Neuronal stem cell (in vitro differentiated cells): ENCODE data around the gene MYH4.

Experiments
- DNase-seq: peaks from one replicate; pipeline ENCODE4 v3.0.0-alpha.2; 2013; ENCODE audit warnings: low spot score
- H2AFZ ChIP-seq: one replicate; pipeline ENCODE4 v1.6.1; 2013; ENCODE audit warnings: mild to moderate bottlenecking, low read length, inconsistent platforms
- H2AK5ac ChIP-seq: 2 replicates; pipeline ENCODE4 v1.6.1; 2013; ENCODE audit warnings: low read depth, mild to moderate bottlenecking, inconsistent platforms, low read length, moderate library complexity, mixed read lengths
- H2BK120ac ChIP-seq: 2 replicates; pipeline ENCODE4 v1.6.1; 2013; ENCODE audit warnings: low read depth, mild to moderate bottlenecking, inconsistent platforms, low read length, moderate library complexity, mixed read lengths
- H2BK12ac ChIP-seq: one replicate; pipeline ENCODE4 v1.6.1; 2013; ENCODE audit warnings: low read length, inconsistent platforms
- H2BK15ac ChIP-seq: 2 replicates; pipeline ENCODE4 v1.6.1; 2013; ENCODE audit warnings: mild to moderate bottlenecking, low read length, inconsistent platforms, mixed read lengths
- H2BK5ac ChIP-seq: one replicate; pipeline ENCODE4 v1.6.1; 2013; ENCODE audit warnings: inconsistent platforms, mild to moderate bottlenecking, low read length, moderate library complexity
- H3K14ac ChIP-seq: one replicate; pipeline ENCODE4 v1.6.1; 2013; ENCODE audit warnings: low read length, inconsistent platforms
- H3K18ac ChIP-seq: 2 replicates; pipeline ENCODE4 v1.6.1; 2013; ENCODE audit warnings: low read length, inconsistent platforms
- H3K23ac ChIP-seq: 2 replicates; pipeline ENCODE4 v1.6.1; 2013; ENCODE audit warnings: low read depth, mild to moderate bottlenecking, mixed read lengths, low read length, inconsistent platforms; ENCODE audit not compliant: poor library complexity
- H3K27ac ChIP-seq: replicated peaks from 3 replicates; pipeline ENCODE4 v1.5.1; 2013; ENCODE audit warnings: low read length, inconsistent platforms
- H3K27me3 ChIP-seq, 3 experiments: 2 replicates each; pipeline ENCODE4 v1.6.1; 2013; ENCODE audit warnings: low read length in 3 of 3, mild to moderate bottlenecking in 2 of 3, inconsistent platforms in 1 of 3, low read depth in 1 of 3, mixed read lengths in 1 of 3, moderate library complexity in 1 of 3; ENCODE audit not compliant: control insufficient read depth in 3 of 3, insufficient read depth in 3 of 3
- H3K36me3 ChIP-seq, 2 donors: replicated peaks in 1 of 2; 2 replicates each; pipeline ENCODE4 v1.6.1; 2013; ENCODE audit warnings: low read length in 2 of 2; ENCODE audit not compliant: control insufficient read depth in 2 of 2, insufficient read depth in 2 of 2
- H3K4ac ChIP-seq: 2 replicates; pipeline ENCODE4 v1.6.1; 2013; ENCODE audit warnings: inconsistent platforms, mild to moderate bottlenecking, low read length, moderate library complexity
- H3K4me1 ChIP-seq, 2 donors: 1 replicate in 1 of 2; 2 replicates in 1 of 2; pipeline ENCODE4 v1.6.1; 2013; ENCODE audit warnings: low read length in 2 of 2, low read depth in 1 of 2; ENCODE audit not compliant: control insufficient read depth in 2 of 2, insufficient read depth in 1 of 2
- H3K4me2 ChIP-seq: one replicate; pipeline ENCODE4 v1.6.1; 2013; ENCODE audit warnings: mild to moderate bottlenecking, low read length, inconsistent platforms; ENCODE audit not compliant: insufficient read depth, poor library complexity, severe bottlenecking
- H3K4me3 ChIP-seq, 2 donors: 2 replicates each; pipeline ENCODE4 v1.5.1; 2013; ENCODE audit warnings: low read length in 2 of 2, mild to moderate bottlenecking in 2 of 2, inconsistent platforms in 1 of 2, moderate library complexity in 1 of 2
- H3K79me1 ChIP-seq: one replicate; pipeline ENCODE4 v1.6.1; 2013; ENCODE audit warnings: low read depth, mild to moderate bottlenecking, inconsistent platforms, low read length, moderate library complexity
- H3K9ac ChIP-seq: one replicate; pipeline ENCODE4 v1.6.1; 2013; ENCODE audit warnings: mild to moderate bottlenecking, low read depth, low read length, inconsistent platforms; ENCODE audit not compliant: poor library complexity
- H3K9me3 ChIP-seq, 2 donors: replicated peaks in 1 of 2; 2 replicates each; pipeline versions ENCODE3 to v1.6.1; 2013; ENCODE audit warnings: low read length in 2 of 2, mild to moderate bottlenecking in 2 of 2, inconsistent platforms in 1 of 2, low read depth in 1 of 2, mixed read lengths in 1 of 2, moderate library complexity in 1 of 2; ENCODE audit not compliant: control insufficient read depth in 2 of 2, insufficient read depth in 1 of 2
- H4K8ac ChIP-seq: one replicate; pipeline ENCODE4 v1.6.1; 2013; ENCODE audit warnings: low read depth, mild to moderate bottlenecking, inconsistent platforms, low read length, moderate library complexity
- H4K91ac ChIP-seq: one replicate; pipeline ENCODE4 v1.6.1; 2013; ENCODE audit warnings: low read length, low read depth, mild to moderate bottlenecking, inconsistent platforms; ENCODE audit not compliant: poor library complexity
- WGBS, 2 donors: extraction: QIAGEN DNeasy Blood & Tissue Kit; methylation state at CpG; one replicate each; pipeline ENCODE4 v1.1.7; 2013; ENCODE audit warnings: missing lambda C conversion rate in 2 of 2, mixed read lengths in 1 of 2; ENCODE audit not compliant: insufficient read length in 2 of 2, insufficient replicate concordance in 1 of 2; ENCODE audit errors: extremely low coverage in 2 of 2; 5-methylcytosine and 5-hydroxymethylcytosine counted together

Gene MYH4

DNA sequence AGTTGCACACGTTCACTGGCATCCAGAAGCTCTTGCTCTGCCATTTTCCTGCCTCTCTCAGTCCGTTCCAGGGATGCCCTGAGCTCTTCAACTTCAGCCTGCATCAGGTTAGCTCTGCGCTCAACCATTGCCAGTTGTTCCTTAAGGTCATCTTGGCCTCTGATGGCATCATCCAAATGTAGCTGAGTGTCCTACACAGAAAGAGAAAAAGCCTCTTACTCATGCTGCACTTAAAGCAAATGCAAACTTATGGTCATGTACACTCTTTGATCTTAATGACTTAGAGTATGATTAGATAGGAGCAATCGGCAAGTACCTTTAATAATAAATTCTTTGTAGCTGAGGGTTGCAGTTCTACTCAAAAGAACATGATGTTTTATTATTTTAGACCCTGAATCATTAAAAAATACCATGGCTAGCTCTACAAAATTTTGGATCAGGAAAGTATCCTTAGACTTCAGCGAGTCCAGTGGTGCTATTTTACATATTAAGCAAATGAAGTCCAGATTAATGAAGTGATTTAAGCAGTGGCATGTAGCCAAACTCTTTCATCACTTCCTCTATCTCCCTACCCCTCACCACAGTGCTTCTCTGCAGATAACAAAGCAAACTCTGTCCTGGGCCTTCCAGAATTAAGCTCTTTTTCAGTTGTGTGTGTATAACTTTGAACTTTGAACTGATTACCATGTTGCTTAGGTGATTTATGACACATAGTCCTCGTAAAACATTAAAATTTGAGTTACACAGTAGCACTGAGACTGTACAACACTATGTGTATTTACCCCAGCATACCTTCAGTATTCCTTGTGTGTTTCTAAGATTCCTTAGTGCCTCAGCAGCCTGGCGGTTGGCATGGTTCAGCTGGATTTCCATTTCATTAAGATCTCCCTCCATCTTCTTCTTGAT is 22.1 kb downstream of the MYH4 start:
- no CpG with 5 or more reads among the region's 7 CpGs for WGBS, 2 donors
- H2AFZ ChIP-seq, result no peak overlapping the region
- no peak overlapping the region for H2BK12ac ChIP-seq
- H4K8ac ChIP-seq, result no peak overlapping the region
- H3K4me1 ChIP-seq, result no peaks in the 10 kb centered on the region
- no peaks in the 10 kb centered on the region for H3K27me3 ChIP-seq
- H3K4ac ChIP-seq, result no peak overlapping the region
- no peak overlapping the region for H3K18ac ChIP-seq
- no peaks in the 10 kb centered on the region for H3K36me3 ChIP-seq
- no peak overlapping the region for H3K4me2 ChIP-seq
- no peak overlapping the region for H2BK120ac ChIP-seq
- no peak overlapping the region for H3K27ac ChIP-seq
- no peak overlapping the region for H4K91ac ChIP-seq
- no peak for DNase-seq
- no peak overlapping the region for H2BK5ac ChIP-seq
- H3K4me3 ChIP-seq, result no peak overlapping the region
- H3K79me1 ChIP-seq, result no peaks in the 10 kb centered on the region
- no peaks in the 10 kb centered on the region for H3K9me3 ChIP-seq
- no peak overlapping the region for H3K14ac ChIP-seq
- no peak overlapping the region for H3K9ac ChIP-seq
- H3K23ac ChIP-seq, result no peak overlapping the region
- H2BK15ac ChIP-seq, result no peak overlapping the region
- H2AK5ac ChIP-seq, result no peak overlapping the region

DNA sequence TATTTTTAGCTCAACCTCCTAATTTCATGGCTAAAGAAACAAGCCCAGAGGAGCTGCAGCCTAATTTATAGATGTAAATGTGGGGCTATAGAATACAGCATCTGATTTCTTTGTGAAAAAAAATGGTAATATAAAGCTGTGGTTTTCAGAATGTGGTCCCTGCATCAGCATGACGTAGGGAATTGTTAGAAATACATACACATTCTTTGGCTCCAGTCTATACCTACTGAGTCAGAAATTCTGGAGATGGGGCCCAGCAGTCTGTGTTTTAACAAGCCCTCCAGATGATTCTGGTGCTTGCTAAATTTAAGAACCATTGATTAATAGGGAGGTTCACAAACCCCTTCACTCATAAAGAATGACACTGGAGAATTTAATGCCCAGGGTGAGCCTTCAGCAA is 29.5 kb downstream of the MYH4 start:
- H2BK15ac ChIP-seq, result no peak overlapping the region
- H3K9me3 ChIP-seq, result no peaks in the 10 kb centered on the region
- H3K36me3 ChIP-seq, result no peaks in the 10 kb centered on the region
- H4K91ac ChIP-seq, result no peak overlapping the region
- H2AFZ ChIP-seq, result no peak overlapping the region
- H2BK5ac ChIP-seq, result no peak overlapping the region
- no peak overlapping the region for H3K4ac ChIP-seq
- no peak overlapping the region for H2BK120ac ChIP-seq
- H2AK5ac ChIP-seq, result no peak overlapping the region
- no peak for DNase-seq
- H4K8ac ChIP-seq, result no peak overlapping the region
- no CpG with 5 or more reads among the region's 1 CpG for WGBS, 2 donors
- no peak overlapping the region for H3K14ac ChIP-seq
- H3K4me1 ChIP-seq, result no peaks in the 10 kb centered on the region
- H3K18ac ChIP-seq, result no peak overlapping the region
- H3K9ac ChIP-seq, result no peak overlapping the region
- no peak overlapping the region for H2BK12ac ChIP-seq
- H3K27ac ChIP-seq, result no peak overlapping the region
- H3K79me1 ChIP-seq, result no peaks in the 10 kb centered on the region
- H3K27me3 ChIP-seq, result no peaks in the 10 kb centered on the region
- no peak overlapping the region for H3K4me2 ChIP-seq
- H3K4me3 ChIP-seq, result no peak overlapping the region
- H3K23ac ChIP-seq, result no peak overlapping the region

DNA sequence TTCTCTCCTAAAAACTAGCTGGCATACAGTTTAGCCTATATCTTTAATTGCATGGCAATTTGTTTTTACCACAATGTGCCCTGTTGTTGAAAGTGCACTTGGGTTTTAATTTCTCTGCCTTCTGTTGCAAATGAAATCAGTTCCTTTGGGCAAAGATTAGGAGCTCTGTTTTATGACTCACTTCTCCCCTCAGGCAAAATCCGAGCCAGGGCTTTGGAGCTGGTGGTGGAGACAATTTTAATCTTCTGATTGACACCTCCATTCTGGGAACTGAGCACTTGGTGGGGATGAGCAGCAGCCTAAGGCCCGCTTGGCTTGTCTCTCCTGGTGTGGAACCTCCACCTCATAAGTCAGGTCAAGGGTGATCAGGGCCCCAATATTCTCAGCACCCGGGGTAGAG is 34.3 kb downstream of the MYH4 start:
- Histone ChIP-seq H2BK120ac (no peak overlapping the region), H3K4me1 (no peaks in the 10 kb centered on the region), H3K9me3 (no peaks in the 10 kb centered on the region), H3K18ac (no peak overlapping the region), H3K23ac (no peak overlapping the region), H3K79me1 (no peaks in the 10 kb centered on the region), H3K36me3 (no peaks in the 10 kb centered on the region), H2BK5ac (no peak overlapping the region), H4K91ac (no peak overlapping the region), H3K4me3 (no peak overlapping the region), H3K27ac (no peak overlapping the region), H3K4me2 (no peak overlapping the region), H3K14ac (no peak overlapping the region), H2AFZ (no peak overlapping the region), H2AK5ac (no peak overlapping the region), H3K9ac (no peak overlapping the region), H2BK12ac (no peak overlapping the region), H3K27me3 (no peaks in the 10 kb centered on the region), H4K8ac (no peak overlapping the region), H3K4ac (no peak overlapping the region), H2BK15ac (no peak overlapping the region)
- WGBS, 2 donors, result no CpG with 5 or more reads among the region's 3 CpGs
- DNase-seq, result no peak

DNA sequence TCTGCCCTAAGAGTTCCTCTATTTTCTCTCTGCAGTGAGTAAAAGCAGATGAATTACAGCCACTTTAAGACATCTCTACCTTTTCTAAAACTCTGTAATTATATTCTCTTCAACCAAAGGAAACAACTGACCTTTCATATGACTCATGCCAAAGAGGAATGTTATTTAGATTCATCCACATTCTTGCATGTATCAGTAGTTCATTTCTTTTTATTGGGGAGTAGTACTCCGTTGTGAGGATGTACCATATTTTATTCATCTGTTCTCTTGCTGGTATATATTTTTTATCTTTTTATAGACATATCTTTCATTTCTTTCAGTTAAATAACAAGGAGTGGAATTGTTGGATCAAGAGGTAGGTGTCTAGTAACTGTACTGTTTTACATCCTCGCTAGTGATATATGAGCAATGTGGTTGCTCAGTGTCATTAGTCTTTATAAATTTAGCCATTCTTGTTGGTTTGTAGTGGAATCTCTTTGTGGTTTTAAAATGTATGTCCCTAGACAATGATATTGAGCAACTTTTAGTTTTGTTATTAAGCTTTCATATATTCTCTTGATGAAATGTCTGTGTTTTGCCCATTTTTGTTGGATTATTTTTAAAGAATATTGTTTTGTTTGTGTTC is 39.8 kb downstream of the MYH4 start:
- Histone ChIP-seq H3K27me3 (no peaks in the 10 kb centered on the region), H3K4me1 (no peaks in the 10 kb centered on the region), H3K36me3 (no peaks in the 10 kb centered on the region), H3K23ac (no peak overlapping the region), H3K18ac (no peak overlapping the region), H3K4me2 (no peak overlapping the region), H3K27ac (no peak overlapping the region), H3K79me1 (no peaks in the 10 kb centered on the region), H2BK12ac (no peak overlapping the region), H2AFZ (no peak overlapping the region), H2BK5ac (no peak overlapping the region), H2BK15ac (no peak overlapping the region), H3K9ac (no peak overlapping the region), H3K4ac (no peak overlapping the region), H3K4me3 (no peak overlapping the region), H2AK5ac (no peak overlapping the region), H3K14ac (no peak overlapping the region), H4K8ac (no peak overlapping the region), H4K91ac (no peak overlapping the region), H2BK120ac (no peak overlapping the region), H3K9me3 (no peaks in the 10 kb centered on the region)
- no CpG with 5 or more reads among the region's 2 CpGs for WGBS, 2 donors
- DNase-seq, result no peak
